Muscle layer of duodenum (tissue), 2 donors: ENCODE measurements around the gene RAB40A.
"Not testable (repeated sequence)": the region's sequence is repeated elsewhere in the genome, so short reads cannot be mapped to it uniquely, and the experiment has no call there.

ENCODE experiments used
- H3K27ac ChIP-seq: one replicate; pipeline ENCODE4 v1.7.0; 2013; ENCODE audit warnings: mild to moderate bottlenecking, low read length
- H3K27me3 ChIP-seq: one replicate; pipeline ENCODE4 v1.7.0; 2013; ENCODE audit warnings: low read depth, mild to moderate bottlenecking, control low read depth, low read length
- H3K36me3 ChIP-seq, 2 donors: one replicate each; pipeline ENCODE4 v1.7.0; 2013; ENCODE audit warnings: low read length in 2 of 2, control low read depth in 1 of 2, mild to moderate bottlenecking in 1 of 2; ENCODE audit not compliant: insufficient read depth in 2 of 2, control insufficient read depth in 1 of 2
- H3K4me1 ChIP-seq, 2 donors: one replicate each; pipeline ENCODE4 v1.7.0; 2013; ENCODE audit warnings: low read length in 2 of 2, mild to moderate bottlenecking in 2 of 2, control low read depth in 1 of 2, moderate library complexity in 1 of 2; ENCODE audit not compliant: insufficient read depth in 2 of 2, control insufficient read depth in 1 of 2
- H3K4me3 ChIP-seq, 2 donors: one replicate each; pipeline ENCODE4 v1.7.0; 2013; ENCODE audit warnings: low read length in 2 of 2, low read depth in 1 of 2, mild to moderate bottlenecking in 1 of 2
- H3K9me3 ChIP-seq, 2 donors: one replicate each; pipeline ENCODE4 v1.7.0; 2013; ENCODE audit warnings: low read length in 2 of 2, control low read depth in 1 of 2, mild to moderate bottlenecking in 1 of 2; ENCODE audit not compliant: control insufficient read depth in 1 of 2
- donor health status: healthy.

RAB40A gene

DNA sequence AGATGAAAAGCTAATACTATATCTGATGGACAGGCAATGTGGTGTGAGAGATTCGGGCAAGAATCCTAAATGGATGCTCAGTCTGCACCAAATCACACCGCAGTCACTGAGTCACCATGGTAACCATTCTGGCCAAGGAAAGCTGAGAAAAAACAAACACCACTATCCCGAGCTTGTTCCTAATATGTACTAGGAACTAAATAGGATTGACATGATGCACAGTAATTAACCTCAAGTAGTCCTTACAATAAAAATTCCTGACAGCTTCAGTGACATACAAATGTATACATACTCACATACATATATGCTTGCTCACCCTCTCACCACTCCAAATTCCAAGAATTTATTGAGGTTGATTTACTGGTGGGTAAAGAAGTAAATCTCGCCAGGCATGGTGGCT, 1.1 kb upstream of the RAB40A start:
- Histone ChIP-seq H3K9me3 (no peaks in the 10 kb centered on the region), H3K4me3 (no peak overlapping the region), H3K27ac (no peak overlapping the region), H3K27me3 (no peaks in the 10 kb centered on the region), H3K36me3 (no peaks in the 10 kb centered on the region), H3K4me1 (no peaks in the 10 kb centered on the region)

DNA sequence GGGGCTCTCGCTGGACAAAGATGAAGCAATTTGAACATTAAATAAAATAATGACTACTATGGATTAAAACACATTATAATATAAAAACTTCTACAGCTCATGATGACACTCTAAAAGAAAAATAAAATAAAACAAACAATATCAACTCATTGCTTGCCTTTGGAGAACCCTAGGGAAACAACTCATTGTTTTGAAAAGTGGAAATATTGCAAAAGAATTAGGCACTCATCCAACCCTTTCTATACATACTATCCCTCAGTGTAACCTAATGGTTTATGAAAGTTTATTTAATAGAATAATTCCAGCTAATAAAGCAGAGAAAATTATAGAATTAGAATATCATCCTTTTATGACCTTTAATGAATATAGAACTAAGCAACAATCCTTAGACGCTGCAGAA, 718 bp downstream of the RAB40A start:
- H3K4me1 ChIP-seq = no peaks in the 10 kb centered on the region
- no peak overlapping the region for H3K27ac ChIP-seq
- H3K36me3 ChIP-seq = no peaks in the 10 kb centered on the region
- no peaks in the 10 kb centered on the region for H3K27me3 ChIP-seq
- H3K9me3 ChIP-seq = no peaks in the 10 kb centered on the region
- no peak overlapping the region for H3K4me3 ChIP-seq

DNA sequence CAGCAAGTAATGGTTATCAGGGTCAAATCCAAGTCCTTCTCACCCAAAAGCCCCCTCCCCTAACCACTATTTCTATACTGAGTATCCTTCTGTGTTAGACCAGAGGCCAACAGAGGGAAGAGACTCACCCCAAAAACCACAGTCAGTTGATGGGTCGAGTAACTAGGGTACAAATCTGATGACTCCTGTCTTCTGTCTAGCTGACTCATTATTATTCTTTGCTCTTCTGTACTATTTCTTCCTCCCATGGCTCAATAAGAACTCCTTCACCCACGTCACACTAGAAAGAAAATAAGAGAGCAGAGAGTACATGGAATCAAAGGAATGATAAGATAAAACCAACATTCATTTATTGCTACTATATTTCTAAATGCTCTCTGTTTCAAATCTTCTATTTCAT, 2.0 kb downstream of the RAB40A start:
- Histone ChIP-seq H3K4me1 (no peaks in the 10 kb centered on the region), H3K4me3 (no peak overlapping the region), H3K9me3 (no peaks in the 10 kb centered on the region), H3K27ac (no peak overlapping the region), H3K36me3 (no peaks in the 10 kb centered on the region), H3K27me3 (no peaks in the 10 kb centered on the region)

DNA sequence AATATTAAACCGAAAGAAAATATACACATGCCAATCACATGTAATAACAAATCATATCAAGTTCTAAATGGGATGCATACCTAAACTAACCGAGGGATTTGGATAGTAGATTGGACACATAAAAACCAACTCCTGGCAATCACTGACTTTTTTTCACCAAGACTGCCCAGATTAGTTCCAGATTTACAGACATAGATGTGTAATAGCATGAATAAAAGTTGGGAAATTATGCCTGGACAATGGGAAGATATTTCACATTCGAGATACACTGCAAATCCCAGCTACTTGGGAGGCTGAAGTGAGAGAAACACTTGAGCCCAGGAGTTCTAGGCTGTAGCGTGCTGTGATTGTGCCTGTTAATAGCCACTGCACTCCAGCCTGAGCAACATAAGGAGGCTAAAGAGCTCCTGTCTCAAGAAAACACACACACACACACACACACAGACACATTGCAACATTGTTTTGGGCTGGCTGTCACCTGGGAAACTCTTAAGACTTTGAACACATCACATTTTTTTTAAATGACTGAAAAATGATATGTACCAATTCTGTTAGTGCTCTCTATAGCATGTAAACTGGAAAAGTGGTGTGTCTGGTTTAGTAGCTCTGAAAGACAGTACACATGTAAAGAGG, 5.7 kb downstream of the RAB40A start:
- Histone ChIP-seq H3K27ac (no peak overlapping the region), H3K27me3 (no peaks in the 10 kb centered on the region), H3K36me3 (no peaks in the 10 kb centered on the region), H3K9me3 (no peaks in the 10 kb centered on the region), H3K4me3 (no peak overlapping the region), H3K4me1 (no peaks in the 10 kb centered on the region)

DNA sequence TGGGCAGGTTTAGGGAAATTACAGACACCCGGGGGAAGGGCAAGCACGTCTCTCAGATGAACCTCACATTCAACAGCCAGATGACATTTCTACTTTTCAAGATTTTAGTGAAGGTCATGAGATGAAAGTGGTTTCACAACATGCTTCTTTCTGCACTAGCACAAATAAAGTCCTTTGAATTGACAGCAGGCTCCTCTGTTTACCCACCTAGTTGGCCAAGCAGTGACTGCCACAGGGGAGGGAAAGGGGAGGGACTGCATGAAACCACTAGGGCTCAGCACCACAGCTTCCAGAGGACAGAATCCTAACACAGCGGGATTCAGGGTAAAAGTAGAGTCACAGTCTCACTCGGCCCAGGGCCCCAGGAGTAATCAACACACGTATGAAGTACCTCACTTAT, 6.2 kb downstream of the RAB40A start:
- H3K27me3 ChIP-seq = no peaks in the 10 kb centered on the region
- H3K4me1 ChIP-seq = no peaks in the 10 kb centered on the region
- no peak overlapping the region for H3K27ac ChIP-seq
- no peak overlapping the region for H3K4me3 ChIP-seq
- H3K36me3 ChIP-seq = no peaks in the 10 kb centered on the region
- H3K9me3 ChIP-seq = no peaks in the 10 kb centered on the region

DNA sequence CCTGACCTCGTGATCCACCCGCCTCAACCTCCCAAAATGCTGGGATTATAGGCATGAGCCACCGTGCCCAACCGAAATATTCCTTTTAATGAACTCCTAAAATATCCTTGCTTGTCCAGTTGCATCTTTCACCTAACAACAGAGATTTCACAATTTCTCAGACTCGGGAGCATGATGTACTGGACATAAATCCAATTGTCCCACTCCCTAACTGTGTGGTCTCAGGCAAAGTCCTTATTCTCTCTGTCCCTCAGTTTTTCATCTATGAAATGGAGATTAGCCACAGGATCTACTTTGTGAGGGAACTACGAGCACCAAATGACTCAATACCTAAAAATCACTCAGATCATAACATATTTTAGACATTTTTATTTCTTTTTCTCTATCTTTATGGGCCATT, 9.3 kb downstream of the RAB40A start:
- Histone ChIP-seq H3K27ac (no peak overlapping the region), H3K4me3 (no peak overlapping the region), H3K36me3 (no peaks in the 10 kb centered on the region), H3K4me1 (no peaks in the 10 kb centered on the region), H3K9me3 (no peaks in the 10 kb centered on the region), H3K27me3 (no peaks in the 10 kb centered on the region)

DNA sequence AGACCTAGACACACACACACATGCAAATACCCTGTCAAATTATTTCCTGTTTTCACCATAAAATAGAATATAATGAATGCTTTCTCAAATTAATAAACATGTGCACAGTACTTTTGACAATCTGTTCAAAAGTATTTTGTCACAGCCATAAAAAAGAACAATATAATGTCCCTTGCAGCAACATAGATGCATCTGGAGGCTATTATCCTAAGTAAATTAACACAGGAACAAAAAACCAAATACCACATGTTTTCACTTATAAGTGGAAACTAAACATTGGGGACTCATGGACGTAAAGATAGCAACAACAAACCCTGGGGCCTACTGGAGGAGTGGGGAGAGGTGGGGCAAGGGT, 15.5 kb downstream of the RAB40A start:
- no peaks in the 10 kb centered on the region for H3K4me1 ChIP-seq

DNA sequence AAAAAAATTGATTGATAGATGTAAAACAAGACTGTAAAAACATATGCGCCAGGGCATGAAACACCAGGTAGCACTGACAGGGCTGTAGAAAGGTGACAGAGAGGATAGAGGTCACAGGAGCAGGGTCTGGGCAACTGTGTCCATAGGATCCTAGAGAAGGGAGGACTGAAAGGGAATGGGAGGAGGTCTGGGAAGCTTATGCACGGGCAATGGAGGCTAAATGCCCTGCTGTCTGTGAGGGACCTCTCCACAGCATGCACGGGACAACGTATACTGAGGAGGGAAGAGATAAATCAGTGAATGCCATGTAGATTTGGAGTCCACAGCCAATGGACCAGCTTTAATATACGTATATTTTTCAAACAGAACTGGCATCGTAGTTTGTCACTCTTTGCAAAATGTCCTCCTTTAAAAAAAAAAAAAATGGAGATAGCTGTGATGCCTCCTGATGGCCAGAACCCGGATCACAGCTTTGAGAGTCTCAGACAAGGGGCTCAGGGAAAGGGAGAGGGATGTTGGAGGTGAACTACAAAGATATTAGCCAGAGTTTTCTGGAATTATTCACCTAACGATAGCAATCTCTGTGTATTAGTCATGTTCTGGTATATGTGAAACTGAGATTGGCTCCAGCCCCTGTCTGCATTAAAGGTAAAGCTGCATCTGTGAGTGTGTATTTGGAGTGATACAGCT, 16.0 kb downstream of the RAB40A start:
- no peaks in the 10 kb centered on the region for H3K27me3 ChIP-seq
- no peaks in the 10 kb centered on the region for H3K4me1 ChIP-seq
- H3K27ac ChIP-seq = no peak overlapping the region
- no peaks in the 10 kb centered on the region for H3K9me3 ChIP-seq
- H3K4me3 ChIP-seq = no peak overlapping the region
- no peaks in the 10 kb centered on the region for H3K36me3 ChIP-seq

More for the DNA sequence above, 15.5 kb downstream of the RAB40A start:
- Histone ChIP-seq H3K27me3 (no peaks in the 10 kb centered on the region), H3K9me3 (no peaks in the 10 kb centered on the region), H3K36me3 (no peaks in the 10 kb centered on the region), H3K4me3 (no peak overlapping the region), H3K27ac (no peak overlapping the region)

DNA sequence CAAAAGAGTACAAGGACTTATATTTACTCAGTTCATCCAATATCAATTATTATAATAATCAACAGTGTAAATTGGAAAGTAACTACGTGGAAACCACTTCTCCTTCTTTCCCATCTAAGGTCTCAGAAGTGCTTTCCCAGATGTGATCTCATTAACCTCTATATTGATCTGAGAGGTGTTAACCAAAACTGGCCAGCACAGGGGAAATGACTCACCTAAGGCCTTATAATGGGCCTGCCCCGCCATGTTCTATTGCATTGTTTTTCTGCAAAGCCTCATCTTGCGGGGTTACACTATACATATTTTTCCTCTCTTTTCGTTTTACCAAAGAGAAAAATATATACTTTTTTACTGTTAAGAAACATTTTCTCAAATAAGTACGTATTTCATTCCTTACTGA, 20.5 kb downstream of the RAB40A start:
- H3K4me1 ChIP-seq = no peaks in the 10 kb centered on the region
- no peaks in the 10 kb centered on the region for H3K27me3 ChIP-seq
- no peak overlapping the region for H3K4me3 ChIP-seq
- H3K9me3 ChIP-seq = no peaks in the 10 kb centered on the region
- no peak overlapping the region for H3K27ac ChIP-seq
- no peaks in the 10 kb centered on the region for H3K36me3 ChIP-seq

DNA sequence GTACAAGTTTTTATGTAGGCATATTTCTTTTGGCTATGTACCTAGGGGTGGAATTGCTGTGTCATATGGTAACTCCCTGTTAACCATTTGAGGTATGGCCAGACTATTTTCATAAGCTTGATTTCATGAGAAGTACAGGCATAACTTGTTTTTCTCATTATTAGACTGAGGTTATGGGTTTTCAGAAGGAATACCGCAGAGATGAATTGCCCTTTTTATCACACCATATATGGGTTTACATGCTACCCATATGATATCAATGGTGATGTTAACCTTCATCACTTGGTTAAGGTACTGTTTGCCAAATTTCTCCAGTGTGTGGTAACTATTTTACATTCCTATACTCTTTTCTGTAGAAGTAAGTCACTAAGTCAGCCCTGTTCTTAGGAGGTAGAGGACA, 23.5 kb downstream of the RAB40A start:
- H3K27ac ChIP-seq = no peak overlapping the region
- no peak overlapping the region for H3K4me3 ChIP-seq
- H3K27me3 ChIP-seq = no peaks in the 10 kb centered on the region
- no peaks in the 10 kb centered on the region for H3K9me3 ChIP-seq
- no peaks in the 10 kb centered on the region for H3K36me3 ChIP-seq
- H3K4me1 ChIP-seq = no peaks in the 10 kb centered on the region

DNA sequence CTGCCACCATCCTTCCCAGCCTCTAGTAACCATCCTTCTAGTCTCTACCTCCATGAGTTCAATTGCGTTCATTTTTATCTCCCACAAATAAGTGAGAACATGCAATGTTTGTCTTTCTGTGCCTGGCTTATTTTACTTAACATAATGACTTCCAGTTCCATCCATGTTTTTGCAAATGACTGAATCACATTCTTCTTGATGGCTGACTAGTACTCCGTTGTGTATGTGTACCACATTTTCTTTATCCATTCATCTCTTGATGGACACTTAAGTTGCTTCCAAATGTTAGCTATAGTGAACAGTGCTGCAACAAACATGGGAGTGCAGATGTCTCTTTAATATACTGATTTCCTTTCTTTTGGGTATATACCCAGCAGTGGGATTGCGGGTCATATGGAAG, 25.7 kb downstream of the RAB40A start:
- H3K27ac ChIP-seq = not testable (repeated sequence)

DNA sequence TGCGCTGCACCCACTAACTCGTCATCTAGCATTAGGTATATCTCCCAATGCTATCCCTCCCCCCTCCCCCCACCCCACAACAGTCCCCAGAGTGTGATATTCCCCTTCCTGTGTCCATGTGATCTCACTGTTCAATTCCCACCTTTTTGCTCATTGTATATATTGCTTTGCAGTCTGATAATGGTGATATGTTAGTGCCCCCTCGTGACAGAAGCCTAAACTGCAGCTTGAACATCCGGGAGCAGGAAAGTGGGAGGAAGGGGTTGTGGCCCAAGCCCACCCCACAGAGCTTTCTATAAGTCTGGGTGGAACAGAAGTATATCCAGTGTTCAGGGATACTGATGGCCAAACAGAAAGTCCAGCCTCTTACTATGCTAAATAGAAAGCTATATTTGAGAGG, 29.6 kb downstream of the RAB40A start:
- not testable (repeated sequence) for H3K4me1 ChIP-seq, H3K27me3 ChIP-seq, H3K27ac ChIP-seq, H3K9me3 ChIP-seq, H3K4me3 ChIP-seq, H3K36me3 ChIP-seq

More for the DNA sequence above, 25.7 kb downstream of the RAB40A start:
- H3K36me3 ChIP-seq, H3K9me3 ChIP-seq, H3K4me1 ChIP-seq, H3K4me3 ChIP-seq, H3K27me3 ChIP-seq: not testable (repeated sequence)
